Left lung (tissue), 10 donors: ENCODE data around the gene RNU6-8. TPM values are rescaled to one million over a fixed set of nuclear protein-coding genes. Genes with fewer than 3 reads are reported as not detected.

Source experiments
- ATAC-seq: fragments of 200-7000 bp; cut with Tn5 transposase; one replicate; pipeline ENCODE4 v1.9.1; 2020; ENCODE audit warnings: moderate library complexity
- DNase-seq, 4 donors: peaks; one replicate each; pipeline ENCODE4 v3.0.0-alpha.2; 2013 to 2020
- H3K27ac ChIP-seq, 2 donors: fragments of 200-600 bp; sonication (generic) in 1 of 2; one replicate each; pipeline versions ENCODE4 v1.5.0 to v1.8.0; 2020 to 2021
- H3K27me3 ChIP-seq, 2 donors: fragments of 200-600 bp; sonication (generic) in 1 of 2; one replicate each; pipeline versions ENCODE4 v1.5.0 to v1.8.0; 2020 to 2021
- H3K36me3 ChIP-seq, 2 donors: fragments of 200-600 bp; sonication (generic) in 1 of 2; one replicate each; pipeline versions ENCODE4 v1.5.0 to v1.8.0; 2020 to 2021
- H3K4me1 ChIP-seq, 2 donors: fragments of 200-600 bp; one replicate each; pipeline ENCODE4 v1.8.0; 2021
- H3K4me3 ChIP-seq, 2 donors: fragments of 200-600 bp; sonication (generic) in 1 of 2; one replicate each; pipeline versions ENCODE4 v1.5.0 to v1.8.0; 2020 to 2021; ENCODE audit warnings: mild to moderate bottlenecking in 1 of 2
- H3K9me3 ChIP-seq, 2 donors: fragments of 200-600 bp; sonication (generic) in 1 of 2; one replicate each; pipeline versions ENCODE4 v1.5.0 to v1.8.0; 2020 to 2021
- CTCF ChIP-seq, 2 donors: fragments of 200-600 bp; sonication (generic) in 1 of 2; IDR thresholded peaks; one replicate each; pipeline versions ENCODE4 v1.5.0 to v1.8.0; 2021; ENCODE audit warnings: antibody characterized with exemption in 2 of 2
- intact Hi-C, 2 donors: fragments of 100-400 bp; cut with DNase I; formaldehyde crosslinking; loops; one replicate each; pipeline versions ENCODE4 v1.11.2 to v1.14.2; 2022
- polyA plus RNA-seq, 6 donors: library from polyadenylated mRNA; unstranded; fragments of 120-200 nt; gene quantifications; one replicate each; pipeline ENCODE4 v1.2.1, GENCODE V29; 2013; ENCODE audit not compliant: insufficient read length in 6 of 6
- total RNA-seq, 2 donors: library from RNA; stranded (reverse); fragmentation: NEBNext Ultra II Directional; extraction: Animal tissue kit (Norgen Biotek cat#: 25700); gene quantifications; one replicate each; pipeline ENCODE4 v1.2.1, GENCODE V29; 2021
- donor health status: DM: no; HTN: yes; CAD: no.
- donor health status: DM: no; HTN: no; CAD: no.

The RNU6-8 gene
- total and polyA plus RNA-seq, 8 donors, result not detected

GRCh38 chr14:32249780-32250179 is 46.7 kb upstream of the RNU6-8 start:
- DNase-seq (no peak), ATAC-seq (no peak)
- Histone ChIP-seq H3K4me1 (peaks cover 0 to 5% of the 10 kb centered on the region in 2 donors), H3K9me3 (no peaks in the 10 kb centered on the region), H3K4me3 (no peak overlapping the region), H3K36me3 (no peaks in the 10 kb centered on the region), H3K27ac (no peak overlapping the region), H3K27me3 (no peaks in the 10 kb centered on the region)
- intact Hi-C loops, result loop anchor here in 1 of 2 donors (5.0 kb wide), 2 partner anchors 177 to 737 kb away; no protein-coding TSS in a partner anchor
- TF ChIP-seq CTCF (IDR thresholded peaks at IDR 0.05), result no peak

- H3K36me3 ChIP-seq, result no peaks in the 10 kb centered on the region
- H3K4me3 ChIP-seq, result no peak overlapping the region
- intact Hi-C loops, result no loop called here
- H3K9me3 ChIP-seq, result no peaks in the 10 kb centered on the region
- TF ChIP-seq CTCF (IDR thresholded peaks at IDR 0.05), result no peak
- H3K4me1 ChIP-seq, result peaks cover 0 to 5% of the 10 kb centered on the region in 2 donors
- no peak overlapping the region for H3K27ac ChIP-seq
- DNase-seq, result no peak
- H3K27me3 ChIP-seq, result no peaks in the 10 kb centered on the region
- ATAC-seq, result no peak
Observed at GRCh38 chr14:32249371-32249770, 46.3 kb upstream of the RNU6-8 start.

GRCh38 chr14:32246751-32247150 is 43.7 kb upstream of the RNU6-8 start:
- ATAC-seq (no peak), DNase-seq (no peak)
- intact Hi-C loops, result no loop called here
- no peak for TF ChIP-seq CTCF (IDR thresholded peaks at IDR 0.05)
- no peak overlapping the region for H3K4me3 ChIP-seq
- H3K4me1 ChIP-seq, result peaks cover 0 to 1% of the 10 kb centered on the region in 2 donors
- no peaks in the 10 kb centered on the region for H3K27me3 ChIP-seq
- H3K9me3 ChIP-seq, result no peaks in the 10 kb centered on the region
- H3K36me3 ChIP-seq, result no peaks in the 10 kb centered on the region
- no peak overlapping the region for H3K27ac ChIP-seq

GRCh38 chr14:32244404-32244803 is 41.3 kb upstream of the RNU6-8 start:
- no peaks in the 10 kb centered on the region for H3K36me3 ChIP-seq
- no peak overlapping the region for H3K27ac ChIP-seq
- DNase-seq (no peak), ATAC-seq (peak; percentile 54)
- H3K9me3 ChIP-seq, result no peaks in the 10 kb centered on the region
- intact Hi-C loops, result no loop called here
- no peak for TF ChIP-seq CTCF (IDR thresholded peaks at IDR 0.05)
- no peaks in the 10 kb centered on the region for H3K27me3 ChIP-seq
- no peak overlapping the region for H3K4me3 ChIP-seq
- no peaks in the 10 kb centered on the region for H3K4me1 ChIP-seq

DNA sequence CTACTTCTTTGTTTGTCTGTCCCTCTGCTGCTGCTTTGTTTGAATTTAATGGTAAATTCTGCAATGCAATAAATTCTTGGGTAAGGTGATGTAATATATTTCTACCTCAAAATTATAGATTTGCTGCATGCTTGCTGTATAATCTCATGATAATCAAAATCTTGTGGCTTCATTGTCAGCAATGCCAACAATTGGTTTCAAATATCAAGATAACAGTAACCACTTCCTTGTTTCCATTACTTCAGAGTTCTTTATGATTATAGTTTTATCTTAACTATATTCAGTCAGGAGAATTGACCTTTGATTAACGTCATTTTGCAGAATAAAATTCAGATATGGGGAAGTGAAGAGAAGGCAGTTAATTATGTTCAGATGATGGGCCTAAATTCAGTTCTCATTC is 30.2 kb upstream of the RNU6-8 start:
- intact Hi-C loops, result no loop called here

More for the DNA sequence above, 30.2 kb upstream of the RNU6-8 start:
- ATAC-seq (no peak), DNase-seq (no peak)
- TF ChIP-seq CTCF (IDR thresholded peaks at IDR 0.05), result no peak
- Histone ChIP-seq H3K36me3 (no peaks in the 10 kb centered on the region), H3K27me3 (no peaks in the 10 kb centered on the region), H3K27ac (no peak overlapping the region), H3K4me3 (no peak overlapping the region), H3K4me1 (peaks cover 0 to 4% of the 10 kb centered on the region in 2 donors), H3K9me3 (peaks cover 0 to 2% of the 10 kb centered on the region in 2 donors)
